HFF-Myc (cell line): ENCODE measurements around the gene FOXJ1.

Source experiments
- DNase-seq: peaks from one replicate; pipeline ENCODE4 v3.0.0-alpha.2; 2011; ENCODE audit warnings: low read depth; ENCODE audit errors: extremely low read depth
- H3K4me3 ChIP-seq: replicated peaks from 2 replicates; pipeline ENCODE4 v1.5.1; 2011; ENCODE audit warnings: low read depth, mild to moderate bottlenecking, control low read depth, low read length
- TF ChIP-seq, protein P1 (sequence below): IDR thresholded peaks from 2 replicates; pipeline ENCODE4 v1.5.1; 2012; ENCODE audit warnings: mild to moderate bottlenecking, low read depth, low read length, control low read depth; ENCODE audit errors: missing control alignments

The FOXJ1 gene

DNA sequence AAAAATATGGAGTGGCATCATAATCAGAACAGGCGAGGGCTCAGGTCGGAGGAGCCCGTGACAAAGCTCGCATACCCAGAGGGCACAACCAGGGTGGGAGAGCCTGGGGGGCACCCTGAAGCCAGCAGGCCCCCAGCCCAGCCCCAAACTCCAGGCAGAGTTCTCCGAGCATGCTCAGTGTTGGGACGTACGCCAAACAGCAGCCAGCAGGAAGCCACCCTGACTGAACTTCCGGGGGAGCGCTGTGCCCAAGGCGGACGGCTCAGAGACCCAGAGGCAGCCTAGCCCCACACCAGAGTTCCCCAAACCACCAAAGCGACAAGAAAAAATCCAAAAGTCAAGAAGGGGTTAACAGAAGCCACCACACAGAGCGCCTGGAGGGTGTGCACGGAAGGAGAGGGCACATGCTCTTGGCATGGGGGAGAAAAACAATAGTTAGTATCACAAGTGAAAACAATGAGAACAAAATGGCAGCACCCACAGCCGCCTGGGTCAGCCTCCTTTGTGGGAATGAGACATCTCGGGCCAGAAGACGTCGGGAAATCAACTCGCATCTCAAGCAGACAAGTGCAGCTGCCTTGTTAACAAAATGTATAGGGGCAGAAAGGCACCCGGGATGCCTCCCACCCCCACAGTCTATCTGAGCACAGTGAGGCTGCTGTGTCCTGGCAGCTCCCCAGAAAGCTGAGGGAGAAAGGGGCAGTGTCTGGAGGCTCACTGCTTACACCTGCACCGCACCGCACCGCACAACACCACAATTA lies 49.3 kb downstream of the FOXJ1 start:
- DNase-seq = no peak
- TF ChIP-seq, protein P1, sequence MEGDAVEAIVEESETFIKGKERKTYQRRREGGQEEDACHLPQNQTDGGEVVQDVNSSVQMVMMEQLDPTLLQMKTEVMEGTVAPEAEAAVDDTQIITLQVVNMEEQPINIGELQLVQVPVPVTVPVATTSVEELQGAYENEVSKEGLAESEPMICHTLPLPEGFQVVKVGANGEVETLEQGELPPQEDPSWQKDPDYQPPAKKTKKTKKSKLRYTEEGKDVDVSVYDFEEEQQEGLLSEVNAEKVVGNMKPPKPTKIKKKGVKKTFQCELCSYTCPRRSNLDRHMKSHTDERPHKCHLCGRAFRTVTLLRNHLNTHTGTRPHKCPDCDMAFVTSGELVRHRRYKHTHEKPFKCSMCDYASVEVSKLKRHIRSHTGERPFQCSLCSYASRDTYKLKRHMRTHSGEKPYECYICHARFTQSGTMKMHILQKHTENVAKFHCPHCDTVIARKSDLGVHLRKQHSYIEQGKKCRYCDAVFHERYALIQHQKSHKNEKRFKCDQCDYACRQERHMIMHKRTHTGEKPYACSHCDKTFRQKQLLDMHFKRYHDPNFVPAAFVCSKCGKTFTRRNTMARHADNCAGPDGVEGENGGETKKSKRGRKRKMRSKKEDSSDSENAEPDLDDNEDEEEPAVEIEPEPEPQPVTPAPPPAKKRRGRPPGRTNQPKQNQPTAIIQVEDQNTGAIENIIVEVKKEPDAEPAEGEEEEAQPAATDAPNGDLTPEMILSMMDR = no peak
- no peak overlapping the region for H3K4me3 ChIP-seq

DNA sequence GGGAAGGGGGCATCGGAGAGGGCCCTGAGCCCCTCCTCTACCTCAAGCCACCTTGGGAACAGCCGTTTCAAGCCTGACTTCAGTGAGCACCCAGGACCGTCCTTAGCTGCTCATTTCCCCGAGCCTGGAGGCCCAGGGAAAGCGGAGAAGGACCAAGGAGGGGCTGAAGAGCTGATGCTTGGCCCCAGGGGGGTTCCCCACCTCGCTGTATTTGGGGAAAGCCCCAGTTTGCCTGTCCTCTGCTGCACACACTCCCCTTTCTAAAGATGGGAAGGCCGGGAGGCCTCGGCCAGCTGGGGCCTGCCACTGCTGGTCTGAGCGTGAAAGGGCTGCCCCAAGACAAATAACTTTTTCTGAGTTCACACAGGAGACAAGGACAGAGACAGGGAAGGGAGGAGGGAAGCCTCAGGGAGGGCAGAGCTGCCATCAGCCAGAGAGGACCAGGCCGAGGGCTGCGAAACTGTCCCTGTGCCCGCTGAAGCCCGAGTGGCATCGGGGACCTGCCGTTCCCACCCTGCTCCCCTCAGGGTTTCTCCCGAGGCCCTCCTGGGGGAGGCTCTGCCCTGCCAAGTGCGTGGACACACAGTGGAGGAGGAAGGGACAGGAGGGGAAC lies 50.4 kb downstream of the FOXJ1 start:
- no peak for DNase-seq
- no peak overlapping the region for H3K4me3 ChIP-seq
- TF ChIP-seq, protein P1 = no peak

DNA sequence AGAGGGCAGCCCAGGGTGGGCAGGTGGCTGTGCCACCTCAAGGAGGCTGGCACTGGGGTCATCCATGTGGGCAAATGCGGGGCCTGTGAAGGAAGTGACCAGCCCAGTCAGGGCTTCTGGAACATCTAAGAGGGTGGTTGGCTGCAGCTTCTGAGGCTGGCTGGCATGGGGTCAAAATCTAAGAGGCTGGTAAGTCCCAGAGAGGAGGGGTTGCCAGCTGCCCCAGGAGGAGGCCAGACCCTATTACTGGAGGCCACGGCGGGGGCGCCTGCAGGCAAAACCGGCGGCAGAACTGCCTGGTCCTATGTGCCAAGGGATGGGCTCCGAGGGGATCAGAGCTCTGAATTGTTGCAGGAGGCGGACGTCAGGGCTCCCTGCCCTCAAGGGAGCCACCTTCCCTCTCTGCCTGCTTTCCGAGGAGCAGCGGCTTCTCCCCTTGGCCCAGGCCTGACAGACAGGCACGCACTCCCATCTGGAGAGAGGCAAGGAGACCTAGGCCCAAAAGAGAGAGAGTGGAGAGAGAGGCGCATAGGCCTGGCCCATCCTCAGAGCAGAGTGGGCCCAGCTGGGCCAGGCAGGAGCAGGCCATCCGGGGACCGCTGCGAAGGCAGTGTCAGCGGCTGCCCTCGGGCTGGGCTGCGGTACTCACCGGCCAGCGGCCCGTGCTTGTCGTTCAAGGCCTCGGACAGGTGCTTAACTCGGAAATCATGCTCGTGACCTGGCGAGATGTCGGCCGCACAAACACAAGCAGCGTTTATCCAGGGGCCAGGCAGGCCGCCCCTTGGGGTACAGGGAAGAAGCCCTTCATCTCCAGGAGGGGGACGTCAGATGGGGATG lies 51.1 kb downstream of the FOXJ1 start:
- H3K4me3 ChIP-seq = no peak overlapping the region
- no peak for DNase-seq
- TF ChIP-seq, protein P1 = no peak

GRCh38 chr17:76088868-76089576 lies 52.0 kb downstream of the FOXJ1 start:
- TF ChIP-seq, protein P1 = no peak
- DNase-seq = no peak
- H3K4me3 ChIP-seq = no peak overlapping the region

DNA sequence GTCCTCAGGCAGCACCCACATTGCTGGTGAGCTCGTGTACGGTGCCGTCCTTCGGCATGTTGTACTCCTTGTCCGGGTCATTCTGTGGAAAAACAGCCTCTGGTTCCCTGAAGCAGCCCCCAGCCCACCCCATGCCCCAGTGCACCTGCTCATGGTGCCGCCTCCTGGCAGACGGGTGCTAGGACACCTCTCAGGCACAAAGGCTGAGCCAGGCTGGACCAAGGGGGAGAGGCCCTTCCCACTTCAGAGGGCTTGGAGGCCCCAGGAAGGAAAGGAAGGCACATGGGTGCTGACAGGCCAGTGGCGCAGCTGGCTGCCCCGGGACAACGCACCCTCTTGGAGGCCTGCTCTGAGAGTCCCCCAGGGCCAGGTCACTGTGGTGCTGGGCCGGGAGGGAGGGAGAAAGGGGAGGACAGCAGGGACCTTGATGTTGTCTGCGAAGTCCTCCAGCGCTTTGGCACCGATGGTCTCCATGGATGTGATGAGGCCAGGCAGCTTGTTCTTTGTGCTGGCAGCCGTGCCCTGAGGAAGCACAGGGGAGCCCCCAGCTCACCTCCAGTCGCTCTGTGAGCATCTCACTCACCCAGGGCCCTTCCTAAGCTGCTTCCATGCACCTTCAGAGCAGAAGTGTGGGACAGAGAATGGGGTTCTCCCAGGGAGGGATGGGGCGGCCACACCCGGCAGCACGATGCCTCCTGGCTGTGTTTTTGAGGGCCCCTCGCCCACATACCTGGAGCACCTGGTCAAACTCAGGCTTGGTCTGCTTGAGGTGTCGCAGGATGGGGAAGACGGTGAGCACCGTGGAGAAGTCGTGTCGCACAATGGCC lies 52.8 kb downstream of the FOXJ1 start:
- TF ChIP-seq, protein P1 = no peak
- H3K4me3 ChIP-seq = no peak overlapping the region
- no peak for DNase-seq

DNA sequence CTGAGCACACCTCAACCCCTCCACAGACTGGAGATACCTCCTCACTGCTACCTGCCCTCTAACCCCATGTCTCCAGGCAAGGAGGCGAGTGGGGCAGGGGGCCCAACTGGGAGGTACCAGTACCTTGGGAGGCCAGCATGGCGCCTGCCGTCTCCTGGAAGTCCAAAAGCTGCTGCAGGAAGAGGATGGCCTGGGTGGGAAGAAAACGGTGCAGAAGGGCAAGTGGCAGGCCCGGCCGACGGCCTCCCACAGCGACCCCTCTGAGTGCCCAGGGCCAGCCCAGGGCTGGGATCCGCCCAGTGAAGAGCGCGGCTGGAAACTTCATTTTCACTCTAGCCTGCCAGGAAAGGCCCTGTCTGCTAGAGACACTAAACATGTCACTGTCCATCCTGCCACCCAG lies 53.5 kb downstream of the FOXJ1 start:
- H3K4me3 ChIP-seq = no peak overlapping the region
- TF ChIP-seq, protein P1 = no peak
- no peak for DNase-seq
